HG03097 (cell line): ENCODE measurements around the gene GPANK1.

Experiments used
- ATAC-seq: cut with Tn5 transposase; IDR thresholded peaks from one replicate; pipeline ENCODE4 v1.9.1; 2021; ENCODE audit not compliant: unreplicated experiment, low FRiP score

Gene GPANK1

DNA sequence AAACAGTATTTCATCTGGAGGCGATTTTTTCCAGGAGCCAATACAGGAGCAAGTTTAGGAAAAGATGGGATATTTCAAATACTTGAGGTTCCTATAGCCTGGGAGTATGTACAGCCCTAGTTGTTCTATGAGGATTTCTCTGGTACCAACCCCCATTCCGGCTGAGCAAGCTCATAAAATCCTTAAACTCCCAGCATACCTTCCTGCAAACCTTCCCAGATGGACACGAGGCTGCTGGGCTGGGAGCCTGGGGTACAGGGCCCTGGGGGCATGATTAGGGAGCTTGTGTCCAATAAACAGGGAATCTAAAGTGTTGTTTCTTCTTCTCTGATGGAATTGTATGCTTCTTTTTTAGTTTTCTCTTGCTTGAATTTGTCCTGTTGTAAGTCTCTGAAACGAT lies 42.8 kb downstream of the GPANK1 start:
- ATAC-seq, result no peak

DNA sequence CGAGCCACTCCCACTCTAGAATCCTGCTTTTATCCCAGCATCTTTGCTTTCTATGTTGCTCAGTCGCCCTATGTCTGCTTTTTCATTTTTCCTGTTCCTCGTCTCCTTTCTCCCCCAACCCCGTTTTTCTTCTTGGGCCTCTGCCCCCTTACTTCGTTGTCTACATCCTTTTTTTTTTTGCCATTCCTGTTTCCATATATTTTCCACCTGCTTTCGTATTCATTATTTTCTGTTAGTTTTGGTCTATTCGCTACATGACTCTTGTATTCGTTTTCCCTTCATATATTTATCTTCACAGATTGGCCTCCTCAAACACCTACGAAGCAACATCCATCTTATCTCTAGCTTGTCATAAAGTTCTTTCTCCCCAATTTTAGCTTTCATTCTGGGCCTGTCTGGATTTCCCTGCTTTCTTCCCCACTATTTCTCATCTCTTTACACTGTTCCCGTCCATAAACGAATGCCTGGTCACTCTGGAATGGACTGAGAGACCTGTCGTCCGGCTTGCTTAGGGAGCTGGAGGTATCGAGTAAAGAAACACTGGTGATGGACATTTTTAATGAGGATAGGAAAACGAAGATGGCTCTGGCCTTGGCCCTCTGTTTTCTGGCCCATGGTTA lies 43.4 kb downstream of the GPANK1 start:
- ATAC-seq, result peak; percentile 1

DNA sequence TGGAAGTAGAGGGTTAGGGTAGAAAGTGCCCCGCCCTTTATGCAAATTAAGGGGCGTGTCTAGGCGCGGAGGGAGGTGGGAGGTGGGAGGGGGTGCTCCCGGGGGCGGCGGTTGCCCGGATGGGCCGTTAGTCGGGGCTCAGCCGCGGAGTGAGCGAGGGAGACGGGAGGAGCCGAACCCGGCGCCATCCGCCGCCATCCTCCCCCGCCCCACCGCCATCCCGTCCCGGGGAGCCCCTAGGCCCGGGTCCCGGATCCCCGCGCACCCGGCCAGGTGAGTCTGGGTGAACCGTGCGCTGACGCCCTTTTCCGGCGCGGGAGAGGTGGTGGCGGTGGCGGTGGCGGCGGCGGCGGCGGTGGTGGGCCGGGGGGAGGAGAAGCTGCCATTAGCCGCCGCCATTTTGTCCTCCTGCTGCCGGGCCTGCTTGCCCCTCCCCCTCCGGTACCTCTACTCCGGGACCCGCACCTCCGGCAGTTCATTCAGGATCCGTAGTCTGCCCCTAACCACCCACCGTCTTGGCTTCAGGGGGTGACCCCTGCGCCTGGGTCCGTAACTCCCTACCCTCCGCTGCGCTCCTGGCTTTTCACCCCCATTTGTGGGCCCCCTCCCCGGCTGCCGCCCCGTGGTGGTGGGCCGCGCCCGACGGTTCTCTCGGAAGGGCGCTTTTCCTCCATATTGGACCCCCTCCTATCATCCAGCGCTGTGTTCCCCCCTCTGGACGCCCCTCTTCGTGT lies 44.0 kb downstream of the GPANK1 start, which contains the start of gene PRRC2A:
TSS of gene PRRC2A (plus strand) at position 130 of the 734 bp plus-strand sequence. CDS start 2,075 bp downstream, outside the sequence.
- peak; percentile 55 for ATAC-seq

DNA sequence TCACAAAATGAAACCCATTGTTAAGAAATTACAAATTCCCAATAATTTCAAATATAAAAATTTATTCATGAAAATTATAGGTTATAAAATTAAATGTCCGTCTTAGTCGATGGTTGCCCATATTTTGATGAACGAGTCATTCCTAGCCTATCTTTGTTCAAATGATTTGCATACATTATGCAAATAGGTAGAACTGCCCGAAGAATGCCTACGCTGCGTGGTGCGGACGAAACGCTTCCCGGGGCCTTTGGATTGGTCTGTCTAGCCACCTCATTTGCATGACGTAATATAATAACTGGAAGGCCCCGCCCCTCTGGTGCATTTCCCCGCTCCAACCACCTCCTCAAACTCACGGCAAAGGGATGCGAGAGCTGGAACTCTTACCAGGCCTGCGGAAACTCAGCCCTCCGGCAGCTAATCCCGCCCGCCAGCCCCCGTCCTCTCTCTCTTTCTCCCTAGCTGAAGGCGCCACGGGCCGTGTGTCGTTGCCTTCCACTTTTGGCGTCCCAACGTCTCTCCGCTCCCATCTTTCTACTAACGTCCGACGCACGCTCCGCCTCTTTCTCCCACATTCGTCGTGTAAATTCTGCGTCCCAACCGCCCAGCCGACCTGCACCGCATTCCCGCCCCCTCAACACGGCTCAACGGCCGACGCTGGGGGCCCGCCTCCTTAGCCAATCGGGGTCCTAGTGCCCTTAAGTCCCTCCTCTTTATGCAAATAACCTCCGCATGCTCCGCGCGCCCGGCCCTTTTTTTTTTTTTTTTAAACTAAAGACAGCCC lies 44.8 kb downstream of the GPANK1 start:
- ATAC-seq, result peak; percentile 76

DNA sequence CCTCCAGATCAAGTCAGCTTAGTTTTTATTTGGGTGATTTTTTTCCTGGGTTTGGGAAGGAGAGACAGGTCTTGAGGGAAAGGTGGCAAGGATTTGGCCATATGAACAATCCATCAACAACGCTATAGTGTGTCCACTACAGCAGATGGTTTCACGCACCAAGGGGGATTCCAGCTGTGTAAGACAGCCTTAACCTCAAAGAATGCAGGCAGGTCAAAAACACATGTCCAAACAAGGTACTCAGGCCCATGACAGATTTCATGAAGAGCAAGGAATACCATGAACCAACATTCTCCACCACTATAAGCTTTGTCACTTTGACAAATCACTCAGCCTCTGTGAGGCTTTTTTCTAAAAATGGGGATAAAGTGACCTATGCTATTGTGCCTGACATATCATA lies 47.8 kb downstream of the GPANK1 start:
- no peak for ATAC-seq

DNA sequence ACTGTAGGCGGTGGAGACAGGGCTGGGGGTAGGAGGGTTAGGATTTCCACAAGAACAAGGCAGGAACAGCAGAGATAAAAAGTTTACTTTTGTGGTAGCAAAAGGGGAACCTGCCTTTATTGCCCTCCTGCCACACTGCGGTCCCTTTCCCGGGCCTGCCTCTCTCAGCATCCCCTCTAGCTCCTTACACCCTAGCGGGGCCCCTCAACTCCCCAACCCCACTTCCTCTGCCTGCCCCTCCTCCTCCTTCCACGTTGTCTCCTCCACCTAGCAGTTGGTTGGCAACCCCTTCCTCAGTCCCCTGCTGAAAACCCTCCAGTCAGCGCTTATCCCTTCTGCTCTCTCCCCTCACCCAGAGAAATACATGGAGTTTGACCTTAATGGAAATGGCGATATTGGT lies 49.0 kb downstream of the GPANK1 start:
- ATAC-seq, result no peak

DNA sequence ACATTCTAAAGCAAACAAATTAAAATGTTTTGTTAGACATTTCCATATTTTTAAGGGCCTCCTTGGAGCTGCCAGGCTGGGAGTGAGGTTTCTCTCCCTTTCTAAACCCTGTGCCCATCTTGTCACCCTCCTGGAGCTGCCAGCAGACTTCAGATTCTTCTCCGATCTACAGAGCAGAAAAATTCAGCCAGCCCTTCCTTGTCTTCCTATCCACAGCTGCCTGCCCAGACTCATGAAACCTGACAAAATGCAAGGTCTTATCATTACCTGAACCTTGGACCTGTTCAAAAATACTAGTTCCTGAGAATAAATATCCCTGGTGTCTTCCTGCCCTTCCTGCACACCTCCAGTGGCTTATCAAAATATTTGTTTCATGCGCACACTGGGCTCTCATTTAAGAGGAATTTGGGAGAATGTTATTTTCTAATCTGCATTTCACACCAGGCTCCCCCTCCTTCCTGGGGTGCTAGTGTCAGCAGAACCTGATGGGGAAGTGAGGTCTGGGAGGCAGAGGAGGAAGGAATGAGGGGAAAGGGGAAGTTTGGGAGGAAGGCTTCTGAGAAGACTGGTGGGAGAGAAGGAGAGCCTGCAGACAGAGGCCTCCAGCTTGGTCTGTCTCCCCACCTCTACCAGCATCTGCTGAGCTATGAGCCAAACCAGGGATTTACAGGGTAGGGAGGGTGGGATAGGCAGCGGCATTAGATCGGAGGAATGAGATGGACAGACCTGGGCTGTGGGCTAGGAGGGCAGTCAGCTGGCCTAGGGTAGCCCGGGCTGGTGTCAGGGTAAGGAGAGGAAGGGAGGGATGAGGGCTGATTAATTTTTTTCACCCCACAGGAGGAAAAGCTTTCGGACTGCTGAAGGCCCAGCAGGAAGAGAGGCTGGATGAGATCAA lies 49.9 kb downstream of the GPANK1 start, which contains the start of gene AIF1:
TSS of gene AIF1 (plus strand) at position 551 of the 895 bp plus-strand sequence. CDS start at position 647, 96 bp downstream.
- ATAC-seq, result no peak

DNA sequence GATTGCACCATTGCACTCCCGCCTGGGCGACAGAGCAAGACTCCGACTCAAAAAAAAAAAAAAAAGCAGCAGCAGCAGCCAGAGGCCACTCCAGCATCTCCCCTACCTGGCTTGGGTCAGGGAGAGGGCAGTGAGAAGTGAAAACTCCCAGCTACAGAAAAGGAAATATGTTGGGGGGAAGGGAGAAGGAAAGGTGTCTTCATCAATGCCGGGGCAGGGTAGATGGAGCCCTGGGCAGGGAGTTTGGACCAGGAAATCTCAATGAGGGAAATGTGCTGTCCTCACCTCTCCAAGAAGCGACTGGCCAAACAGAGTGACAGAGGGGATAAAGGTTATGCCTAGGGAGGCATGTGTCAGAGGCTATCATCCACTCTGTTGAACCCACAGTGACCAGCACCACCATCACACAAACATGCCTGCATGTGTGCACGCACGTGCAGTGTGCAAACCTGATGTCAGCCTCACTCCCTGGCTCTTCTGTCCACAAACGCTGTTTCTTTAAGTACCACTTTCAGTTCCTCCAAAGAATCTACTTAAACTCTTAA lies 50.6 kb downstream of the GPANK1 start:
- no peak for ATAC-seq
